Upper lobe of right lung (tissue), 1 donor: Measurements from ENCODE around the gene KANK2. TPM values are rescaled to one million over a fixed set of nuclear protein-coding genes. Genes with fewer than 3 reads are reported as not detected.

Experiments used
- ATAC-seq: fragments of 200-7000 bp; cut with Tn5 transposase; one replicate; pipeline ENCODE4 v1.9.1; 2020; ENCODE audit warnings: mild to moderate bottlenecking, moderate library complexity
- DNase-seq: peaks from one replicate; pipeline ENCODE4 v3.0.0-alpha.2; 2020
- H3K27ac ChIP-seq: fragments of 200-600 bp; one replicate; pipeline ENCODE4 v1.8.0; 2022
- H3K27me3 ChIP-seq: fragments of 200-600 bp; one replicate; pipeline ENCODE4 v1.8.0; 2022; ENCODE audit warnings: mild to moderate bottlenecking
- H3K36me3 ChIP-seq: fragments of 200-600 bp; one replicate; pipeline ENCODE4 v1.8.0; 2022
- H3K4me1 ChIP-seq: fragments of 200-600 bp; one replicate; pipeline ENCODE4 v1.8.0; 2022
- H3K4me3 ChIP-seq: fragments of 200-600 bp; one replicate; pipeline ENCODE4 v1.8.0; 2022; ENCODE audit warnings: mild to moderate bottlenecking
- H3K9me3 ChIP-seq: fragments of 200-600 bp; one replicate; pipeline ENCODE4 v1.8.0; 2022
- intact Hi-C: fragments of 100-400 bp; cut with DNase I; formaldehyde crosslinking; loops from one replicate; pipeline ENCODE4 v1.11.0; 2022
- total RNA-seq: library from RNA; stranded (reverse); fragmentation: NEBNext Ultra II Directional; extraction: Animal tissue kit (Norgen Biotek cat#: 25700); gene quantifications from one replicate; pipeline ENCODE4 v1.2.1, GENCODE V29; 2021
- TF ChIP-seq, protein P1 (sequence below): fragments of 200-600 bp; IDR thresholded peaks from one replicate; pipeline ENCODE4 v1.8.0; 2022; ENCODE audit warnings: antibody characterized with exemption
- donor health status: DM: no; HTN: yes; CAD: no; lungs with severe emphysema.

KANK2 gene
- total RNA-seq, 1 donor from 2014 or later, result 268 TPM

DNA sequence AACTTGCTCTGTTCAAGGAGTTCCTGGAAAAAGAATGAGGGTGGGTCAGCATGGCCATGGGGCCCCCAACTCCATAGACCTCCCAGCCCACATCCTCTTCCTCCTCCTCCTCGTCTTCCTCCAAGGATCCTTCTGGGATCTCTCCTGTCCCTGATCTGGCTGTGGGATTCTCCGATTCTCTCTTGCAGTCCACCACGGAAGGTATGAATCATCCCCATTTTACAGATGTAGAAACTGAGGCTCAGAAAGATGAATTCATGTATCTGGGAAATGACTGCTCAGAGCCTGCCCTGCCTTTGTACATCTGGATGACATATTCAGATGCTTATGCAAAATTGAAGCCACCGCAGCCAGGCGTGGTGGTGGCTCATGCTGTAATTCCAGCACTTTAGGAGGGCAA, 2.2 kb upstream of the KANK2 start:
- intact Hi-C loops, result no loop called here
- peaks cover 38% of the 10 kb centered on the region for H3K4me1 ChIP-seq
- TF ChIP-seq, protein P1, sequence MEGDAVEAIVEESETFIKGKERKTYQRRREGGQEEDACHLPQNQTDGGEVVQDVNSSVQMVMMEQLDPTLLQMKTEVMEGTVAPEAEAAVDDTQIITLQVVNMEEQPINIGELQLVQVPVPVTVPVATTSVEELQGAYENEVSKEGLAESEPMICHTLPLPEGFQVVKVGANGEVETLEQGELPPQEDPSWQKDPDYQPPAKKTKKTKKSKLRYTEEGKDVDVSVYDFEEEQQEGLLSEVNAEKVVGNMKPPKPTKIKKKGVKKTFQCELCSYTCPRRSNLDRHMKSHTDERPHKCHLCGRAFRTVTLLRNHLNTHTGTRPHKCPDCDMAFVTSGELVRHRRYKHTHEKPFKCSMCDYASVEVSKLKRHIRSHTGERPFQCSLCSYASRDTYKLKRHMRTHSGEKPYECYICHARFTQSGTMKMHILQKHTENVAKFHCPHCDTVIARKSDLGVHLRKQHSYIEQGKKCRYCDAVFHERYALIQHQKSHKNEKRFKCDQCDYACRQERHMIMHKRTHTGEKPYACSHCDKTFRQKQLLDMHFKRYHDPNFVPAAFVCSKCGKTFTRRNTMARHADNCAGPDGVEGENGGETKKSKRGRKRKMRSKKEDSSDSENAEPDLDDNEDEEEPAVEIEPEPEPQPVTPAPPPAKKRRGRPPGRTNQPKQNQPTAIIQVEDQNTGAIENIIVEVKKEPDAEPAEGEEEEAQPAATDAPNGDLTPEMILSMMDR, result no peak
- H3K4me3 ChIP-seq, result no peak overlapping the region
- DNase-seq (no peak), ATAC-seq (no peak)
- no peaks in the 10 kb centered on the region for H3K27me3 ChIP-seq
- H3K9me3 ChIP-seq, result no peaks in the 10 kb centered on the region
- peaks cover 6% of the 10 kb centered on the region for H3K36me3 ChIP-seq
- no peak overlapping the region for H3K27ac ChIP-seq

DNA sequence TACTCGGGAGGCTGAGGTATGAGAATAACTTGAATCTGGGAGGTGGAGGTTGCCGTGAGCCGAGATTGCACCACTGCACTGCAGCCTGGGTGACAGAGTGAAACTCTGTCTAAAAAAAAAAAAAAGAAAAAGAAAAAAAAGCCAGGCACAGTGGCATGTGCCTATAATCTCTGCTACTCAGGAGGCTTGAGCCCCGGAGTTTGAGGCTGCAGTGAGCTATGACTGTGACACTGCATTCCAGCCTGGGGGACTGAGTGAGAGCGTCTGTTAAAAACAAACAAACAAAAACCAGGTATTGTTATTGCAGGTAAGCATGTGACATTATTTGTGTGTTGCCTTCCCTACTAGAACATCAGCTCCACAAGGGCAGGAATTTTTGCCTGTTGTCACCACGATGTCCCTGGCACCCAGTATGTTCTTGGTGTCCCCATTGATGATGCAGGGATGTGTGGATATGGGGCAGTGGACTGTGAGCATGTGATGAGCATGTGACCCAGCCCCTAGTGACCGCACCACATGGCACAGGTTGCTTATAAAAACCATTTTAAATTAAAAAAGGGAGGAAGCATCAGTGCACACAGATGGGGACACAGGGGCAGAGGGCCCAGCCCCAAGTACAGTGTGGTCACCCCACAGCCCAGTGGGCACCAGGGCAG, 1.6 kb upstream of the KANK2 start:
- ATAC-seq (no peak), DNase-seq (no peak)
- TF ChIP-seq, protein P1, result no peak
- Histone ChIP-seq H3K27me3 (no peaks in the 10 kb centered on the region), H3K4me3 (no peak overlapping the region), H3K36me3 (peaks cover 12% of the 10 kb centered on the region), H3K9me3 (no peaks in the 10 kb centered on the region), H3K27ac (peak overlapping the region; percentile 37), H3K4me1 (peaks cover 33% of the 10 kb centered on the region)
- intact Hi-C loops, result no loop called here

DNA sequence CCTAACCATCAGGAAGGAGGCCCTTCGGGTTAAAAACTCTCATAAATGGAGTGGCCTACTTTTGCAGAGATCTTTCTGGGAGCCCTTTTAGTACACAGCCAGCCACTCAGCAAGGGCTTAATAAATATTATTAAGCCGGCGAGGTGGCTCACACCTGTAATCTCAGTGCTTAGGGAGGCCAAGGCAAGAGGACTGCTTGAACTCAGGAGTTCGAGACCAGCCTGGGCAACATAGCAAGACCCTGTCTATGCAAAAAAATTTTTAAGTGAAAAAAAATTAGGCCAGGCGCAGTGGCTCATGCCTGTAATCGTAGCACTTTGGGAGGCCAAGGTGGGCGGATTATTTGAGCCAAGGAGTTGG, 810 bp upstream of the KANK2 start:
- peaks cover 19% of the 10 kb centered on the region for H3K36me3 ChIP-seq

DNA sequence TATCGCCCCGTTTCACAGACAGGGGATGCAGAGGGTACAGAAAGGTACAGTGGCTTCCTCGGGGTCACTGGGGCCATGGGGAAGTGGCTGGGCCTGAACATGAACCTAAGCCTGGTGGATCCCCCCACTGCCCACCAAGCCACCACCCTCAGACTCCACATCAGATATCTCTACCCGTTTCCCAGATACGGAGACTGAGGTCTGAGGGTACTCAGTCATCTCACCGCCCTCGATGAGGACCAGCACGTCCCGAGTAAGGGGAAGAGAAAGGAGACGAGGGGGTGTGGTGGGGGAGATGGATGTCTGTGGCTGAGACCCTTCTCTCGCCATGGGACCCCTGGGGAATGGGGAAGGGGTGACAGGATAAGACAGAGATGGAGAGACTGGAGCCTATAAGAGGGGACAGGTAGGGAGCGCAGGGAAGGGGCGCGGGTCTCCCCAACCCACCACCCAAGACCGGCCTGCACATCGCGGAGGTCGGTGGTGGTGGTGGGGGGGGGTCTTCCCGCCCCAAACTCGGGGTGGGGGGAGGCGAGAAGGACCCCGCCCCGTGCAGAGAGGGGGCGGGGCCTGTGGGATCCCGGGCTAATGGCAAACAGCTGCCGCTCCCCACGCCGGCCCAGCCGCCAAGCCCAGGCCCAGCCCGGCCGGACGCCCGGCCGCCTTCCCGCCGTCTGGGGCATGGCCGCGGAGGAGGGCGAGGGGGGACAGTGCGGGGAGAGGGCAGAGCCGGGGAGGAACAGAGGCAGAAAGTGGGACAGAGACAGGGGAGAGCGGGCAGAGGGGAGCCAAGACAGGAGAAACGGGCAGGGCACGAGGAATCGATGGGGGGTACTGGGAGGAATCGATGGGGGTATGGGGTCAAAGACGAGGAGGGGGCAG, 698 bp downstream of the KANK2 start:
- Histone ChIP-seq H3K4me1 (peaks cover 40% of the 10 kb centered on the region), H3K9me3 (no peaks in the 10 kb centered on the region), H3K27me3 (no peaks in the 10 kb centered on the region), H3K4me3 (peak overlapping the region; percentile 63), H3K27ac (peak overlapping the region; percentile 66), H3K36me3 (peaks cover 28% of the 10 kb centered on the region)
- TF ChIP-seq, protein P1, result no peak
- DNase-seq, result peak; percentile 77
- peak; percentile 24 for ATAC-seq
- intact Hi-C loops, result no loop called here

More for the DNA sequence above, 810 bp upstream of the KANK2 start:
- Histone ChIP-seq H3K27me3 (no peaks in the 10 kb centered on the region), H3K9me3 (no peaks in the 10 kb centered on the region), H3K27ac (peak overlapping the region; percentile 37), H3K4me1 (peaks cover 31% of the 10 kb centered on the region), H3K4me3 (peak overlapping the region; percentile 63)
- TF ChIP-seq, protein P1, result no peak
- DNase-seq, result no peak
- ATAC-seq, result no peak
- intact Hi-C loops, result no loop called here

DNA sequence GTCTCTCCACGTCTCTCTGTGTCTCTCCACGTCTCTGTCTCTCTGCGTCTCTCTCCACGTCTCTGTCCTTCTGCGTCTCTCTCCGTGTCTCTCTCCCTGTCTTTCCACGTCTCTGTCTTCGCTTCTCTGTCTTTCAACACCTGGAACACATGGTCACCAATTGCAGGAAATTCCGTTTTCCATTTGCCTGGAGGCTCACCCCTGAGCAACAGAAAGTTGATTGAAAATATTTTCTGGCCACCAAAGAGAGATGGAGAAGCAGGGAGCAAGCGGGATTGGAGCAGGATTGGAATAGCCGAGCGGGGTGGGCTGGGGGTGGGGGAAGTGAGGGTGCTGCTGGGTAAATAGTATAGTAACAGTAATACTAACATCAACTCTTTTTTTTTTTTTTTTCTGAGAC, 1.7 kb downstream of the KANK2 start:
- intact Hi-C loops, result no loop called here
- TF ChIP-seq, protein P1, result no peak
- Histone ChIP-seq H3K27me3 (no peaks in the 10 kb centered on the region), H3K4me1 (peaks cover 50% of the 10 kb centered on the region), H3K27ac (peak overlapping the region; percentile 36), H3K36me3 (peaks cover 38% of the 10 kb centered on the region), H3K9me3 (no peaks in the 10 kb centered on the region), H3K4me3 (peak overlapping the region; percentile 63)
- DNase-seq (no peak), ATAC-seq (no peak)
